K562 (cell line): ENCODE measurements around the gene VMP1. TPM values are rescaled to one million over a fixed set of nuclear protein-coding genes. Genes with fewer than 3 reads are reported as not detected.

Experiments used
- CBX8 ChIP-seq: fragments of 200-600 bp; sonication (generic); IDR thresholded peaks from 2 replicates; pipeline ENCODE4 v1.6.1; 2012; ENCODE audit warnings: borderline replicate concordance, mixed run types, low read depth, mild to moderate bottlenecking, moderate library complexity, mixed read lengths, low read length, control low read depth, inconsistent platforms; ENCODE audit not compliant: poor library complexity, severe bottlenecking; ENCODE audit errors: extremely low read depth
- ELK3 ChIP-seq: fragments of 450-650 bp; formaldehyde crosslinking; IDR thresholded peaks from 2 replicates; pipeline ENCODE4 v1.4.0; 2020; ENCODE audit warnings: mild to moderate bottlenecking
- KAT7 ChIP-seq: sonication (generic); formaldehyde crosslinking; IDR thresholded peaks from 2 replicates; pipeline ENCODE4 v1.8.0; 2022; ENCODE audit warnings: missing genetic modification reagents, mild to moderate bottlenecking, borderline replicate concordance
- MED1 ChIP-seq: sonication (generic); formaldehyde crosslinking; IDR thresholded peaks from 2 replicates; pipeline ENCODE4 v1.8.1; 2023; ENCODE audit warnings: missing genetic modification reagents, borderline replicate concordance
- MIER1 ChIP-seq: fragments of 450-650 bp; IDR thresholded peaks from 2 replicates; pipeline ENCODE4 v1.6.1; 2016; ENCODE audit warnings: antibody characterized with exemption, mild to moderate bottlenecking, low read depth
- PCBP1 ChIP-seq: fragments of 200-400 bp; formaldehyde crosslinking; IDR thresholded peaks from 2 replicates; pipeline ENCODE4 v1.6.1; 2018; ENCODE audit warnings: mild to moderate bottlenecking, low read depth, low read length; ENCODE audit not compliant: poor library complexity, severe bottlenecking
- PHB ChIP-seq: fragments of 250-450 bp; sonication (Bioruptor Pico); IDR thresholded peaks from 2 replicates; pipeline ENCODE4 v1.5.0; 2021
- PHTF2 ChIP-seq: fragments of 250-450 bp; sonication (Bioruptor Pico); IDR thresholded peaks from 2 replicates; pipeline ENCODE4 v1.5.0; 2021; ENCODE audit warnings: mild to moderate bottlenecking
- RBM25 ChIP-seq: fragments of 200-400 bp; formaldehyde crosslinking; IDR thresholded peaks from 2 replicates; pipeline ENCODE4 v1.6.1; 2018; ENCODE audit warnings: low read length, low read depth, moderate library complexity; ENCODE audit not compliant: severe bottlenecking
- SMARCC2 ChIP-seq: fragments of 450-650 bp; IDR thresholded peaks from 2 replicates; pipeline ENCODE4 v1.6.1; 2017; ENCODE audit warnings: antibody characterized with exemption, moderate library complexity, mild to moderate bottlenecking, low read depth
- SMC3 ChIP-seq: conservative IDR thresholded peaks from 2 replicates; pipeline ENCODE4 v1.6.1; 2011; ENCODE audit warnings: low read depth, low read length, improper control_type of control experiment; ENCODE audit not compliant: insufficient read depth
- SNAPC5 ChIP-seq: fragments of 250-450 bp; sonication (Bioruptor Pico); IDR thresholded peaks from 2 replicates; pipeline ENCODE4 v1.8.0; 2021; ENCODE audit warnings: moderate library complexity, mild to moderate bottlenecking, inconsistent platforms
- STAG1 ChIP-seq: sonication (generic); formaldehyde crosslinking; IDR thresholded peaks from 2 replicates; pipeline ENCODE4 v1.5.0; 2020; ENCODE audit warnings: missing genetic modification reagents, borderline replicate concordance
- TEAD2 ChIP-seq: fragments of 450-650 bp; IDR thresholded peaks from 2 replicates; pipeline ENCODE4 v1.6.1; 2016; ENCODE audit warnings: missing genetic modification characterization, control low read depth, missing compliant biosample characterization
- TRIM25 ChIP-seq: fragments of 450-650 bp; IDR thresholded peaks from 2 replicates; pipeline ENCODE4 v1.7.0; 2016; ENCODE audit warnings: borderline replicate concordance
- ZNF23 ChIP-seq: fragments of 250-450 bp; sonication (Bioruptor Pico); IDR thresholded peaks from 2 replicates; pipeline ENCODE4 v1.4.0; 2020; ENCODE audit warnings: mild to moderate bottlenecking
- ZNF232 ChIP-seq: sonication (generic); formaldehyde crosslinking; IDR thresholded peaks from 2 replicates; pipeline ENCODE4 v1.8.0; 2022; ENCODE audit warnings: mild to moderate bottlenecking, missing genetic modification reagents
- ZNF3 ChIP-seq: fragments of 250-450 bp; sonication (Bioruptor Pico); IDR thresholded peaks from 2 replicates; pipeline ENCODE4 v1.5.0; 2021; ENCODE audit warnings: mild to moderate bottlenecking, moderate library complexity
- ZNF311 ChIP-seq: fragments of 250-450 bp; sonication (Bioruptor Pico); IDR thresholded peaks from 2 replicates; pipeline ENCODE4 v1.4.0; 2020; ENCODE audit warnings: mild to moderate bottlenecking, moderate library complexity
- ZNF655 ChIP-seq: fragments of 250-450 bp; sonication (Bioruptor Pico); IDR thresholded peaks from 2 replicates; pipeline ENCODE4 v1.5.0; 2021
- ZNF75A ChIP-seq: fragments of 450-650 bp; formaldehyde crosslinking; IDR thresholded peaks from 2 replicates; pipeline ENCODE4 v1.4.0; 2020; ENCODE audit warnings: mild to moderate bottlenecking
- ZNF780A ChIP-seq: fragments of 250-450 bp; sonication (Bioruptor Pico); IDR thresholded peaks from 2 replicates; pipeline ENCODE4 v1.5.0; 2021; ENCODE audit warnings: mild to moderate bottlenecking
- ZNF830 ChIP-seq: fragments of 250-450 bp; sonication (Bioruptor Pico); IDR thresholded peaks from 2 replicates; pipeline ENCODE4 v1.5.0; 2021; ENCODE audit warnings: mild to moderate bottlenecking
- polyA plus RNA-seq, 8 experiments: library from polyadenylated mRNA; depleted of rRNA in 4 of 8; stranded (reverse) in 5 of 8; unstranded in 3 of 8; fragments of >200 nt; fragmentation: Nextera tagmentation in 2 of 8; fragmentation: Illumina TruSeq in 1 of 8; extraction: Ambion mirVana in 2 of 8; extraction: Trizol in 1 of 8; gene quantifications; 2 replicates each; pipeline versions ENCODE4 v1.2.1 to v1.2.3, GENCODE V29; 2011 to 2014; ENCODE audit warnings: inconsistent platforms in 1 of 8, missing spikeins in 1 of 8
- total RNA-seq, 7 experiments: library from RNA; depleted of rRNA in 6 of 7; stranded (reverse); fragments of >200 nt in 6 of 7; fragmentation: Illumina TruSeq in 2 of 7; extraction: Trizol in 2 of 7; gene quantifications; 2 replicates each; pipeline versions ENCODE4 v1.2.1 to v1.2.3, GENCODE V29; 2011 to 2021; ENCODE audit warnings: low replicate concordance in 1 of 7

The VMP1 gene
- total and polyA plus RNA-seq, 9 of the 15 experiments (the other 6 are each of a cell fraction or from before 2014, with no cell fraction given) = 123 to 304 (median 151) TPM

GRCh38 chr17:59840329-59841090 is 133.1 kb downstream of the VMP1 start (continued):
- TF ChIP-seq ELK3 (CRISPR knock-in tag) = no peak; the same call in 1 of the 2 replicates
- no peak for TF ChIP-seq ZNF3 (CRISPR knock-in tag)
- no peak for TF ChIP-seq SMC3
- no peak for TF ChIP-seq ZNF23 (CRISPR knock-in tag)
- TF ChIP-seq STAG1 (CRISPR knock-in tag) = no peak
- TF ChIP-seq ZNF655 (CRISPR knock-in tag) = no peak
- TF ChIP-seq ZNF780A (CRISPR knock-in tag) = no peak
- 0 out of 2 replicates have a peak, but pooled peaks have one; percentile 43 for TF ChIP-seq ZNF311
- no peak for TF ChIP-seq RBM25
- no peak for TF ChIP-seq SNAPC5 (CRISPR knock-in tag)
- no peak for TF ChIP-seq KAT7 (CRISPR knock-in tag)
- TF ChIP-seq SMARCC2 = no peak
- no peak for TF ChIP-seq ZNF75A (CRISPR knock-in tag)
- no peak for TF ChIP-seq PCBP1
- no peak for TF ChIP-seq TEAD2 (tag)
- TF ChIP-seq PHTF2 (CRISPR knock-in tag) = 0 out of 2 replicates have a peak, but pooled peaks have one; percentile 4
- no peak for TF ChIP-seq MED1 (CRISPR knock-in tag)
- TF ChIP-seq TRIM25 = no peak
- TF ChIP-seq ZNF830 (CRISPR knock-in tag) = no peak
- TF ChIP-seq CBX8 = no peak
- TF ChIP-seq ZNF232 (CRISPR knock-in tag) = no peak
- no peak for TF ChIP-seq PHB (CRISPR knock-in tag)
- no peak for TF ChIP-seq MIER1
